CD14-positive monocyte (primary cell): ENCODE measurements around the gene RPS24. TPM values are rescaled to one million over a fixed set of nuclear protein-coding genes. Genes with fewer than 3 reads are reported as not detected.

Experiments
- DNase-seq, 3 donors: peaks; one replicate each; pipeline ENCODE4 v3.0.0-alpha.2; 2011 to 2022
- H2AFZ ChIP-seq: 2 replicates; pipeline ENCODE4 v1.6.0; 2012; ENCODE audit warnings: mild to moderate bottlenecking, low read depth, low read length, inconsistent platforms; ENCODE audit not compliant: insufficient read depth, poor library complexity, severe bottlenecking
- H3K27ac ChIP-seq, 2 donors: 1 replicate in 1 of 2; 2 replicates in 1 of 2; pipeline ENCODE4 v1.5.1; 2012 to 2013; ENCODE audit warnings: low read length in 2 of 2, control low read depth in 1 of 2, inconsistent platforms in 1 of 2, low read depth in 1 of 2, mild to moderate bottlenecking in 1 of 2
- H3K27me3 ChIP-seq, 2 donors: one replicate each; pipeline versions ENCODE4 v1.6.0 to v1.6.1; 2011 to 2013; ENCODE audit warnings: low read length in 2 of 2; ENCODE audit not compliant: control insufficient read depth in 2 of 2, insufficient read depth in 2 of 2
- H3K36me3 ChIP-seq, 2 donors: replicated peaks in 1 of 2; 1 replicate in 1 of 2; 2 replicates in 1 of 2; pipeline versions ENCODE4 v1.5.1 to v1.6.1; 2012 to 2013; ENCODE audit warnings: low read length in 2 of 2, control low read depth in 1 of 2, inconsistent platforms in 1 of 2, mild to moderate bottlenecking in 1 of 2; ENCODE audit not compliant: insufficient read depth in 2 of 2, control insufficient read depth in 1 of 2
- H3K4me1 ChIP-seq, 2 donors: 1 replicate in 1 of 2; 2 replicates in 1 of 2; pipeline versions ENCODE4 v1.5.1 to v1.6.1; 2012 to 2013; ENCODE audit warnings: low read length in 2 of 2, control low read depth in 1 of 2, inconsistent platforms in 1 of 2, mild to moderate bottlenecking in 1 of 2, moderate library complexity in 1 of 2; ENCODE audit not compliant: insufficient read depth in 2 of 2, control insufficient read depth in 1 of 2
- H3K4me2 ChIP-seq: replicated peaks from 2 replicates; pipeline ENCODE3; 2012; ENCODE audit warnings: low read length, moderate library complexity, mild to moderate bottlenecking; ENCODE audit not compliant: poor library complexity, severe bottlenecking; ENCODE audit errors: extremely low read depth
- H3K4me3 ChIP-seq, 3 experiments: fragments of 200-600 bp in 1 of 3; sonication (generic) in 1 of 3; replicated peaks in 1 of 3; 1 replicate in 2 of 3; 2 replicates in 1 of 3; pipeline ENCODE4 v1.5.1; 2011 to 2013; ENCODE audit warnings: low read length in 3 of 3, mild to moderate bottlenecking in 3 of 3, control low read depth in 2 of 3, low read depth in 2 of 3, inconsistent platforms in 1 of 3, moderate library complexity in 1 of 3
- H3K79me2 ChIP-seq: 2 replicates; pipeline ENCODE4 v1.6.0; 2012; ENCODE audit warnings: mild to moderate bottlenecking, control low read depth, inconsistent platforms, low read length, moderate library complexity; ENCODE audit not compliant: insufficient read depth
- H3K9ac ChIP-seq: 2 replicates; pipeline ENCODE4 v1.6.0; 2017; ENCODE audit warnings: low read length, mild to moderate bottlenecking; ENCODE audit not compliant: insufficient read depth, poor library complexity, severe bottlenecking
- H3K9me3 ChIP-seq, 2 donors: replicated peaks in 1 of 2; 1 replicate in 1 of 2; 2 replicates in 1 of 2; pipeline versions ENCODE4 v1.5.1 to v1.6.1; 2012 to 2013; ENCODE audit warnings: low read length in 2 of 2, control low read depth in 1 of 2; ENCODE audit not compliant: control insufficient read depth in 1 of 2, insufficient read depth in 1 of 2
- H4K20me1 ChIP-seq: 2 replicates; pipeline ENCODE4 v1.6.0; 2012; ENCODE audit warnings: mild to moderate bottlenecking, low read length, control low read depth, moderate library complexity; ENCODE audit not compliant: insufficient read depth
- H3K27ac Mint-ChIP-seq, 7 donors: one replicate each; pipeline ENCODE4 v1.8.0; 2020; ENCODE audit warnings: mild to moderate bottlenecking in 7 of 7, mixed read lengths in 7 of 7, moderate library complexity in 6 of 7, inconsistent platforms in 2 of 7
- H3K27me3 Mint-ChIP-seq, 3 donors: one replicate each; pipeline ENCODE4 v1.8.0; 2021 to 2022; ENCODE audit warnings: low read depth in 3 of 3, mild to moderate bottlenecking in 3 of 3, mixed read lengths in 3 of 3, moderate library complexity in 3 of 3, inconsistent platforms in 1 of 3
- H3K36me3 Mint-ChIP-seq, 2 donors: one replicate each; pipeline ENCODE4 v1.8.0; 2020; ENCODE audit warnings: mixed read lengths in 2 of 2, inconsistent platforms in 1 of 2, mild to moderate bottlenecking in 1 of 2
- H3K4me1 Mint-ChIP-seq: one replicate; pipeline ENCODE4 v1.8.0; 2020; ENCODE audit warnings: mild to moderate bottlenecking, mixed read lengths
- H3K4me3 Mint-ChIP-seq, 2 donors: one replicate each; pipeline ENCODE4 v1.8.0; 2020; ENCODE audit warnings: mild to moderate bottlenecking in 2 of 2, mixed read lengths in 2 of 2, moderate library complexity in 1 of 2
- H3K9me3 Mint-ChIP-seq, 7 donors: one replicate each; pipeline ENCODE4 v1.8.0; 2020 to 2022; ENCODE audit warnings: mixed read lengths in 7 of 7, mild to moderate bottlenecking in 6 of 7, moderate library complexity in 6 of 7, inconsistent platforms in 2 of 7
- CTCF ChIP-seq: fragments of 200-600 bp; IDR thresholded peaks from one replicate; pipeline ENCODE4 v1.8.0; 2022; ENCODE audit warnings: antibody characterized with exemption, mild to moderate bottlenecking
- WGBS: methylation state at CpG from one replicate; pipeline ENCODE4 v1.1.5; 2013; ENCODE audit warnings: missing lambda C conversion rate; ENCODE audit not compliant: insufficient coverage; 5-methylcytosine and 5-hydroxymethylcytosine counted together
- intact Hi-C, 2 donors: fragments of 100-400 bp; cut with micrococcal nuclease; formaldehyde crosslinking; loops; one replicate each; pipeline versions ENCODE4 v1.15.0 to v1.15.1; 2023
- polyA plus RNA-seq, 3 donors: library from polyadenylated mRNA; depleted of rRNA in 1 of 3; unstranded in 2 of 3; stranded (reverse) in 1 of 3; fragments of 300-500 nt in 2 of 3; fragments of >200 nt in 1 of 3; fragmentation: Illumina TruSeq in 2 of 3; gene quantifications; 1 replicate in 2 of 3; 2 replicates in 1 of 3; pipeline ENCODE4 v1.2.3, GENCODE V29; 2012 to 2021

Gene RPS24
- polyA plus RNA-seq, 3 donors = 801 to 2,073 (median 840) TPM

GRCh38 chr10:77987671-77988255 is 45.9 kb upstream of the RPS24 start:
- Histone ChIP-seq H3K36me3 (peaks cover 95 to 100% of the 10 kb centered on the region in 2 donors), H3K27me3 (no peaks in the 10 kb centered on the region), H3K27ac (no peak overlapping the region), H3K4me2 (no peak overlapping the region), H3K9ac (no peak overlapping the region), H4K20me1 (no peaks in the 10 kb centered on the region), H3K79me2 (no peaks in the 10 kb centered on the region), H3K4me1 (no peaks in the 10 kb centered on the region), H2AFZ (no peak overlapping the region), H3K9me3 (no peaks in the 10 kb centered on the region), H3K4me3 (no peak overlapping the region)
- no peak overlapping the region for H3K4me3 Mint-ChIP-seq
- intact Hi-C loops = no loop called here
- peaks cover 0 to 2% (median 0%) of the 10 kb centered on the region in 3 donors for H3K27me3 Mint-ChIP-seq
- H3K4me1 Mint-ChIP-seq = no peaks in the 10 kb centered on the region
- peak overlapping the region in 2 of 7 donors; percentile 1 to 32 for H3K27ac Mint-ChIP-seq
- no peaks in the 10 kb centered on the region for H3K9me3 Mint-ChIP-seq
- DNase-seq = no peak
- 98% methylated on average over 5 of the region's 7 CpGs for WGBS
- no peak for TF ChIP-seq CTCF
- H3K36me3 Mint-ChIP-seq = peaks cover 92 to 100% of the 10 kb centered on the region in 2 donors

- Histone ChIP-seq H3K4me3 (no peak overlapping the region), H3K4me2 (no peak overlapping the region), H3K27ac (no peak overlapping the region), H3K36me3 (peaks cover 95 to 100% of the 10 kb centered on the region in 2 donors), H4K20me1 (no peaks in the 10 kb centered on the region), H3K79me2 (no peaks in the 10 kb centered on the region), H3K9me3 (no peaks in the 10 kb centered on the region), H2AFZ (no peak overlapping the region), H3K9ac (no peak overlapping the region), H3K4me1 (no peaks in the 10 kb centered on the region), H3K27me3 (no peaks in the 10 kb centered on the region)
- Mint-ChIP-seq H3K4me3 (no peak overlapping the region), H3K27me3 (peaks cover 0 to 2% (median 0%) of the 10 kb centered on the region in 3 donors), H3K9me3 (no peaks in the 10 kb centered on the region), H3K27ac (peak overlapping the region in 1 of 7 donors; percentile 26), H3K36me3 (peaks cover 92 to 100% of the 10 kb centered on the region in 2 donors), H3K4me1 (no peaks in the 10 kb centered on the region)
- intact Hi-C loops = no loop called here
- no peak for DNase-seq
- no peak for TF ChIP-seq CTCF
- WGBS = 100% methylated on average over 11 of the region's 11 CpGs
Observed at GRCh38 chr10:77989081-77989724, 44.5 kb upstream of the RPS24 start.
